ENCODE data around the gene EEFSEC. TPM values are rescaled to one million over a fixed set of nuclear protein-coding genes. Genes with fewer than 3 reads are reported as not detected.

Gene EEFSEC
- total and polyA plus RNA-seq, 4 donors: 9.8 to 20.1 (median 11.6) TPM

- no peaks in the 10 kb centered on the region for H3K36me3 ChIP-seq (ENCODE audit: control insufficient read depth in 4 of 4, insufficient read depth in 4 of 4, low read length in 4 of 4)
- WGBS, 2 donors: 11 to 13% methylated on average over 25 to 43 of the region's 43 CpGs
- ATAC-seq (ENCODE audit: insufficient read depth, low FRiP score) (no peak), DNase-seq (peak in 1 of 3 donors; percentile 48)
- no peak overlapping the region for H3K9ac ChIP-seq (ENCODE audit: insufficient read depth in 1 of 2, low read length in 2 of 2)
- no peak overlapping the region for H3K27ac ChIP-seq (ENCODE audit: low read depth in 1 of 2, low read length in 1 of 2)
- TF ChIP-seq CTCF (IDR thresholded peaks at IDR 0.05; ENCODE audit: control extremely low read depth, extremely low read depth): no peak
- no peaks in the 10 kb centered on the region for H3K9me3 ChIP-seq (ENCODE audit: control insufficient read depth in 4 of 4, insufficient read depth in 3 of 4, low read length in 3 of 4)
- H3K4me3 ChIP-seq: no peak overlapping the region
- H3K27me3 ChIP-seq (ENCODE audit: control insufficient read depth in 3 of 3, insufficient read depth in 3 of 3, low read length in 2 of 3): peaks cover 0 to 31% (median 30%) of the 10 kb centered on the region in 3 donors
- H3K4me1 ChIP-seq (ENCODE audit: control insufficient read depth in 5 of 5, insufficient read depth in 5 of 5, low read length in 5 of 5): peaks cover 0 to 5% (median 3%) of the 10 kb centered on the region in 5 donors
Observed at GRCh38 chr3:128432301-128432970, 279.2 kb downstream of the EEFSEC start.

GRCh38 chr3:128432971-128433836 is 279.9 kb downstream of the EEFSEC start:
- H3K27ac ChIP-seq (ENCODE audit: low read depth in 1 of 2, low read length in 1 of 2): no peak overlapping the region
- WGBS, 2 donors: 16 to 20% methylated on average over 45 to 53 of the region's 53 CpGs
- peak in 2 of 3 donors; percentile 40 to 42 for DNase-seq
- peaks cover 0 to 5% (median 3%) of the 10 kb centered on the region in 5 donors for H3K4me1 ChIP-seq (ENCODE audit: control insufficient read depth in 5 of 5, insufficient read depth in 5 of 5, low read length in 5 of 5)
- H3K9me3 ChIP-seq (ENCODE audit: control insufficient read depth in 4 of 4, insufficient read depth in 3 of 4, low read length in 3 of 4): no peaks in the 10 kb centered on the region
- H3K4me3 ChIP-seq: no peak overlapping the region
- no peak overlapping the region for H3K9ac ChIP-seq (ENCODE audit: insufficient read depth in 1 of 2, low read length in 2 of 2)
- no peaks in the 10 kb centered on the region for H3K36me3 ChIP-seq (ENCODE audit: control insufficient read depth in 4 of 4, insufficient read depth in 4 of 4, low read length in 4 of 4)
- ATAC-seq (ENCODE audit: insufficient read depth, low FRiP score): no peak
- peaks cover 0 to 31% (median 30%) of the 10 kb centered on the region in 3 donors for H3K27me3 ChIP-seq (ENCODE audit: control insufficient read depth in 3 of 3, insufficient read depth in 3 of 3, low read length in 2 of 3)
- TF ChIP-seq CTCF (IDR thresholded peaks at IDR 0.05; ENCODE audit: control extremely low read depth, extremely low read depth): no peak

- no peaks in the 10 kb centered on the region for H3K9me3 ChIP-seq (ENCODE audit: control insufficient read depth in 4 of 4, insufficient read depth in 3 of 4, low read length in 3 of 4)
- WGBS, 2 donors: 63 to 75% methylated on average over 2 of the region's 2 CpGs
- no peak overlapping the region for H3K4me3 ChIP-seq
- H3K4me1 ChIP-seq (ENCODE audit: control insufficient read depth in 5 of 5, insufficient read depth in 5 of 5, low read length in 5 of 5): peaks cover 0 to 5% (median 3%) of the 10 kb centered on the region in 5 donors
- TF ChIP-seq CTCF (IDR thresholded peaks at IDR 0.05; ENCODE audit: control extremely low read depth, extremely low read depth): no peak
- H3K27me3 ChIP-seq (ENCODE audit: control insufficient read depth in 3 of 3, insufficient read depth in 3 of 3, low read length in 2 of 3): peaks cover 0 to 31% (median 30%) of the 10 kb centered on the region in 3 donors
- DNase-seq (no peak), ATAC-seq (ENCODE audit: insufficient read depth, low FRiP score) (no peak)
- no peaks in the 10 kb centered on the region for H3K36me3 ChIP-seq (ENCODE audit: control insufficient read depth in 4 of 4, insufficient read depth in 4 of 4, low read length in 4 of 4)
- no peak overlapping the region for H3K27ac ChIP-seq (ENCODE audit: low read depth in 1 of 2, low read length in 1 of 2)
- no peak overlapping the region for H3K9ac ChIP-seq (ENCODE audit: insufficient read depth in 1 of 2, low read length in 2 of 2)
Observed at GRCh38 chr3:128433837-128434165, 280.5 kb downstream of the EEFSEC start.

All from lung (tissue), 12 donors.